MM.1S (cell line): ENCODE measurements around the gene ABCC4.

Source experiments
- DNase-seq: peaks from one replicate; pipeline ENCODE4 v3.0.0-alpha.2; 2015
- H2AFZ ChIP-seq: fragments of 300-600 bp; sonication (generic); 2 replicates; pipeline ENCODE4 v1.6.0; 2016; ENCODE audit warnings: antibody characterized with exemption, low read length
- H3F3A ChIP-seq: fragments of 300-600 bp; sonication (generic); 2 replicates; pipeline ENCODE4 v1.6.1; 2016; ENCODE audit warnings: mild to moderate bottlenecking, antibody characterized with exemption, low read length, moderate library complexity, mixed read lengths; ENCODE audit not compliant: insufficient read depth
- H3K27ac ChIP-seq: fragments of 300-600 bp; sonication (generic); 2 replicates; pipeline ENCODE4 v1.5.1; 2016; ENCODE audit warnings: mild to moderate bottlenecking, low read length
- H3K27me3 ChIP-seq: fragments of 300-600 bp; sonication (generic); replicated peaks from 2 replicates; pipeline ENCODE4 v1.6.0; 2016; ENCODE audit warnings: low read length; ENCODE audit not compliant: insufficient read depth
- H3K36me3 ChIP-seq: fragments of 300-600 bp; sonication (generic); replicated peaks from 2 replicates; pipeline ENCODE4 v1.6.1; 2016; ENCODE audit warnings: mild to moderate bottlenecking, low read length, mixed read lengths; ENCODE audit not compliant: insufficient read depth
- H3K4me1 ChIP-seq: fragments of 300-600 bp; sonication (generic); 2 replicates; pipeline ENCODE4 v1.6.1; 2016; ENCODE audit warnings: low read length, mixed read lengths
- H3K4me2 ChIP-seq: fragments of 300-600 bp; sonication (generic); 2 replicates; pipeline ENCODE4 v1.6.0; 2016; ENCODE audit warnings: low read depth, low read length
- H3K4me3 ChIP-seq: fragments of 300-600 bp; sonication (generic); 2 replicates; pipeline ENCODE4 v1.5.1; 2016; ENCODE audit warnings: low read length, mixed read lengths
- H3K79me2 ChIP-seq: fragments of 300-600 bp; sonication (generic); 2 replicates; pipeline ENCODE4 v1.6.1; 2016; ENCODE audit warnings: mixed run types, low read length, mixed read lengths
- H3K9ac ChIP-seq: fragments of 300-600 bp; sonication (generic); 2 replicates; pipeline ENCODE4 v1.6.1; 2016; ENCODE audit warnings: low read length, mixed read lengths
- H3K9me2 ChIP-seq: fragments of 300-600 bp; sonication (generic); replicated peaks from 2 replicates; pipeline ENCODE4 v1.6.1; 2016; ENCODE audit warnings: mild to moderate bottlenecking, low read length, mixed read lengths; ENCODE audit not compliant: insufficient read depth
- H3K9me3 ChIP-seq: fragments of 300-600 bp; sonication (generic); replicated peaks from 2 replicates; pipeline ENCODE4 v1.6.1; 2016; ENCODE audit warnings: mild to moderate bottlenecking, low read length, mixed read lengths; ENCODE audit not compliant: insufficient read depth
- H4K20me1 ChIP-seq: fragments of 300-600 bp; sonication (generic); 2 replicates; pipeline ENCODE4 v1.6.1; 2016; ENCODE audit warnings: mild to moderate bottlenecking, low read length, moderate library complexity, mixed read lengths; ENCODE audit not compliant: insufficient read depth
- EZH2 ChIP-seq: fragments of 300-600 bp; sonication (generic); optimal IDR thresholded peaks from 2 replicates; pipeline ENCODE3; 2017; ENCODE audit warnings: low read depth, mild to moderate bottlenecking, antibody characterized with exemption, low read length, mixed read lengths
- EZH2phosphoT487 ChIP-seq: fragments of 300-600 bp; sonication (generic); IDR thresholded peaks from 2 replicates; pipeline ENCODE4 v1.6.1; 2018; ENCODE audit warnings: antibody characterized with exemption, low read length
- TF ChIP-seq, protein P1 (sequence below): fragments of 300-600 bp; sonication (generic); IDR thresholded peaks from 2 replicates; pipeline ENCODE4 v1.5.1; 2016; ENCODE audit warnings: antibody characterized with exemption, low read length, mixed read lengths

Gene ABCC4

DNA sequence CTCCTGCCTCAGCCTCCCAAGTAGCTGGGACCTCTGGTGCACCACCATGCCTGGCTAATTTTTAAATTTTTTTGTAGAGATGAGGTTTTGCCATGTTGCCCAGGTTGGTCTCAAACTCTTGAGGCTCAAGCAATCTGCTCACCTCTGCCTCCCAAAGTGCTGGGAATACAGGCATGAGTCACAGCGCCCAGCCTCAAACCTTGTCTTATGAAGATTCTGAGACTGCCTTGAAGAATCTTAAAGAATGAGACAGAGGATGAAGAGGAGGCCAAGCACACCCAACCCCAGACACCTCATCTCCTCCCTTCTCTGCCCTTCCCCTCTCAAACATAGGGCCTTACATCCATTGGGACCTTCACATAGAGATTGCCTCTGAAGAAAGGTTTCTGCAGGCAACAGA is 179.7 kb downstream of the ABCC4 start:
- H3F3A ChIP-seq = no peaks in the 10 kb centered on the region
- no peaks in the 10 kb centered on the region for H3K36me3 ChIP-seq
- no peak overlapping the region for H2AFZ ChIP-seq
- no peak for DNase-seq
- no peaks in the 10 kb centered on the region for H3K79me2 ChIP-seq
- no peaks in the 10 kb centered on the region for H4K20me1 ChIP-seq
- TF ChIP-seq, protein P1, sequence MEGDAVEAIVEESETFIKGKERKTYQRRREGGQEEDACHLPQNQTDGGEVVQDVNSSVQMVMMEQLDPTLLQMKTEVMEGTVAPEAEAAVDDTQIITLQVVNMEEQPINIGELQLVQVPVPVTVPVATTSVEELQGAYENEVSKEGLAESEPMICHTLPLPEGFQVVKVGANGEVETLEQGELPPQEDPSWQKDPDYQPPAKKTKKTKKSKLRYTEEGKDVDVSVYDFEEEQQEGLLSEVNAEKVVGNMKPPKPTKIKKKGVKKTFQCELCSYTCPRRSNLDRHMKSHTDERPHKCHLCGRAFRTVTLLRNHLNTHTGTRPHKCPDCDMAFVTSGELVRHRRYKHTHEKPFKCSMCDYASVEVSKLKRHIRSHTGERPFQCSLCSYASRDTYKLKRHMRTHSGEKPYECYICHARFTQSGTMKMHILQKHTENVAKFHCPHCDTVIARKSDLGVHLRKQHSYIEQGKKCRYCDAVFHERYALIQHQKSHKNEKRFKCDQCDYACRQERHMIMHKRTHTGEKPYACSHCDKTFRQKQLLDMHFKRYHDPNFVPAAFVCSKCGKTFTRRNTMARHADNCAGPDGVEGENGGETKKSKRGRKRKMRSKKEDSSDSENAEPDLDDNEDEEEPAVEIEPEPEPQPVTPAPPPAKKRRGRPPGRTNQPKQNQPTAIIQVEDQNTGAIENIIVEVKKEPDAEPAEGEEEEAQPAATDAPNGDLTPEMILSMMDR = no peak
- TF ChIP-seq EZH2 (no peak), EZH2phosphoT487 (no peak)
- H3K9me3 ChIP-seq = no peaks in the 10 kb centered on the region
- no peak overlapping the region for H3K4me2 ChIP-seq
- H3K4me1 ChIP-seq = no peaks in the 10 kb centered on the region
- no peak overlapping the region for H3K4me3 ChIP-seq
- H3K9ac ChIP-seq = no peak overlapping the region
- no peaks in the 10 kb centered on the region for H3K9me2 ChIP-seq
- H3K27me3 ChIP-seq = no peaks in the 10 kb centered on the region
- no peak overlapping the region for H3K27ac ChIP-seq

DNA sequence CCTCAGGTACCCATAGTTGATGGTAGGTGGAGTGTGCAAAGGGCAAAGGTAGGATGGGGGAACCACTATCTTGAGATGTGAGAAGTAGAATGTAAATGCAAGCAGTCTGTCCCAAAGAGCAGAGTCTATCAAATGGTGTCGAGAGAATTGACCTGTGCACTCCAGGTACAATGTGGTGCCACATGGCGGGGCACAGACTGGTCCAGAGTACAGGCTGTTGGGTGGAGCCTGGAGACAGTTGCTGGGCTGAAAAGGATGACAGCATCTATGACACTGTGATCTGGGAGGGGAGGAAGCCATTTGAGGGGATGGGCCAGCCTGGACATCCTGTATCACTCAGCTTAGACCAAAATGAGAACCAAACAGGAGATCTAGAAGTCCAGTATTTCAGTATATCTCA is 180.6 kb downstream of the ABCC4 start:
- H3K4me3 ChIP-seq = no peak overlapping the region
- no peaks in the 10 kb centered on the region for H4K20me1 ChIP-seq
- H3K27me3 ChIP-seq = no peaks in the 10 kb centered on the region
- H3K9me3 ChIP-seq = no peaks in the 10 kb centered on the region
- no peaks in the 10 kb centered on the region for H3K36me3 ChIP-seq
- no peak overlapping the region for H3K27ac ChIP-seq
- H3K9ac ChIP-seq = no peak overlapping the region
- no peaks in the 10 kb centered on the region for H3K4me1 ChIP-seq
- TF ChIP-seq EZH2 (no peak), EZH2phosphoT487 (no peak)
- TF ChIP-seq, protein P1 = no peak
- no peaks in the 10 kb centered on the region for H3F3A ChIP-seq
- H3K9me2 ChIP-seq = no peaks in the 10 kb centered on the region
- no peak for DNase-seq
- H2AFZ ChIP-seq = no peak overlapping the region
- H3K79me2 ChIP-seq = no peaks in the 10 kb centered on the region
- H3K4me2 ChIP-seq = no peak overlapping the region

DNA sequence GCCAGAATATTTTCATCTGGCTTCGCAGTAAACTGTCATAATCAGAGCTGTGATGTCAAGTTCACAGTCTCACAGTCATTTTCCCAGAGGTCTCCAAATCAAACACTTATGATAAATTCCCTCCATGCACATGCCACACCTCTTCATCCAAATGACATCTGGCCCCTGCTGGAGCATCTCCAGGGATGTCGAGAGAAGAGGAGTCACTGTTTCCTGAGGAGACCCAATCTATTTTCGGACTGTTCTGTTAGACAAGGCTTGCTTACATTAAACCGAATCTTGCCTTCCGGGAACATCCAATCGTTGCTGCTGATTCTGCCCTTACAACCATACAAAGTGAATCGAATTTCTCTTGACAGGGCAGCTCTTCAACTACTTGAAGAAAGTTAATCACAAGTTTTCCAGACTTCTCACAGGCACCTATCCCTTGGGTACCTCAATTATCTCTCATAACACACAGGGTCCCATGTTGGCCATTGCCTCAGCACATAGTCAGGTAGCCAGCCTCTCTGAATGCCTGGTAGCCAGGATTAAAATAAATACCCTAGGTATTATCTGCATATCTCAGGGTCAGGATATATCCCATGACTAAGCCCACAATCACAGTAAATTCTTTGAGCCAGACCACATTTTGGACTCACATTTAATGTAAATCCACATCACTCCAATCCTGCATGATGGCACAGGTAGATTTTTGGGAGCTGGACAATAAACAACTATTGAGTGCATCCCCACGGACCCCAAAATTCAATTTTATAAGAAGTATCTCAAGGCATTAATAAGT is 182.5 kb downstream of the ABCC4 start:
- Histone ChIP-seq H3K27me3 (no peaks in the 10 kb centered on the region), H3K4me3 (no peak overlapping the region), H3F3A (no peaks in the 10 kb centered on the region), H3K9ac (no peak overlapping the region), H3K4me1 (no peaks in the 10 kb centered on the region), H4K20me1 (no peaks in the 10 kb centered on the region), H2AFZ (no peak overlapping the region), H3K9me2 (no peaks in the 10 kb centered on the region), H3K36me3 (no peaks in the 10 kb centered on the region), H3K27ac (no peak overlapping the region), H3K9me3 (no peaks in the 10 kb centered on the region), H3K79me2 (no peaks in the 10 kb centered on the region), H3K4me2 (no peak overlapping the region)
- TF ChIP-seq, protein P1 = no peak
- TF ChIP-seq EZH2phosphoT487 (no peak), EZH2 (no peak)
- no peak for DNase-seq
